Globus pallidus (tissue), 1 donor: Measurements from ENCODE around the gene RPL10A.

Experiments
- DNase-seq: peaks from one replicate; pipeline ENCODE4 v3.0.0-alpha.2; 2015; ENCODE audit warnings: low spot score

RPL10A gene

DNA sequence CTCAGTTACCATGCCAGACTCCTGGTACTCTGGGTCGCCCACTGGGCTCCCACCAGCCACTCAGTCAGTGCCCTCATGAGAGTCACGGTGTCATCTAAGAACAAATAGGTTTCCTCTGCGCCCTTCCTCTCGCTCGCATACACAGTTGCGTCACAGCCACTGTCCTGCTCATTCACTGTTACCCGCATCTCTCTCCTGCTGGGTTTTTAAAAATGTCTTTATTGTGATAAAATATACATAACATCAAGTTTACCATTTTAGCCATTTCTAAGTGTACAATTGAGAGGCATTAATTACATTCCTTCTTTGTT lies 24.7 kb downstream of the RPL10A start:
- no peak for DNase-seq

DNA sequence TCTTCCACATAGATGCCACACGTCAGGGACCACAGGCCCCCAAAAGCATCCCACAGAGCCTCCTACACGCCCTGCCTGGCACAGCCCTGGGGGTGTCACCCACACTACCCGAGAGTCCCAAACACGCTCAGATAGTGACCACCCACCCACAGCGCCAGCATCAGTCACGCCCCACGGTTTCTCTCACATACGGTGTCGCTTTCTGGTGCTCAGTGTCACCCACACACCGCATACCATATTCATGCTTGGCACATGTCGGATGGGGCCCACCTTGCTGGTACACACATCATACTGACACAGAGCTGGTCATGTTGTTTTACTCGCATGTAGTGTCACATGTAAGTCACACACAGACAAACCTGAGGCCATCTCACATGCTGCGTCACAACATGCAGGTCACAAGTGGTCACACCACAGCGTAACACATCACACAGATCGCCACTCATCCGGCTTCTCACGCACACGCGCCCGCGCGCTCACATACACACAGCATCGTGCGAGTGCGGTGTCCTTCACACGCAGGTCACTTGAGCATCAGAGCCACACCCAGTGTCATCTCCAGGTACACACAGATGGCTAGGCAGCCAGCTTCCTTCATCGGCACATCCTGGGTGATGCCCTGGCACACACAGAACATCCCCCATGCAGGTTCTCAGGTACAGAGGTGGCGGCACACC lies 25.2 kb downstream of the RPL10A start:
- no peak for DNase-seq

DNA sequence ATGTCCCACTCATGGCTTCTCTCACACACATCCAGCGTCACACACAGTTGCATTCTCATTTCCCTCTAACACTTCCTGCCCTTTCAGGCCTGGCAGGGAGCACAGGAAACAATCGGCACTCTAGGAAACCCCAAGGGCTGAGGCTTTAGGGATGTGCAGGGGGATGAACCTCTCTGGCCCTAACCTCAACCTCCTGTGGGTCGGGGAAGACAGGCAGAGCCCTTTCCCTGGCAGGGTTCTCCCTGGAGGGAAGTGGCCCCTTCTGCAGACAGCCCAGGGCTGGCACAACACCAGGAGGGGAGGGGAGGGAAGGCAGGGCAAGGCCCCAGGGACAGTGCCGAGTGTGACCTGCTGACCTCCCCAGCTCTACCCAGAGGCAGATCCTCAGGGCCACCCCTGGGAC lies 26.0 kb downstream of the RPL10A start:
- DNase-seq, result no peak

DNA sequence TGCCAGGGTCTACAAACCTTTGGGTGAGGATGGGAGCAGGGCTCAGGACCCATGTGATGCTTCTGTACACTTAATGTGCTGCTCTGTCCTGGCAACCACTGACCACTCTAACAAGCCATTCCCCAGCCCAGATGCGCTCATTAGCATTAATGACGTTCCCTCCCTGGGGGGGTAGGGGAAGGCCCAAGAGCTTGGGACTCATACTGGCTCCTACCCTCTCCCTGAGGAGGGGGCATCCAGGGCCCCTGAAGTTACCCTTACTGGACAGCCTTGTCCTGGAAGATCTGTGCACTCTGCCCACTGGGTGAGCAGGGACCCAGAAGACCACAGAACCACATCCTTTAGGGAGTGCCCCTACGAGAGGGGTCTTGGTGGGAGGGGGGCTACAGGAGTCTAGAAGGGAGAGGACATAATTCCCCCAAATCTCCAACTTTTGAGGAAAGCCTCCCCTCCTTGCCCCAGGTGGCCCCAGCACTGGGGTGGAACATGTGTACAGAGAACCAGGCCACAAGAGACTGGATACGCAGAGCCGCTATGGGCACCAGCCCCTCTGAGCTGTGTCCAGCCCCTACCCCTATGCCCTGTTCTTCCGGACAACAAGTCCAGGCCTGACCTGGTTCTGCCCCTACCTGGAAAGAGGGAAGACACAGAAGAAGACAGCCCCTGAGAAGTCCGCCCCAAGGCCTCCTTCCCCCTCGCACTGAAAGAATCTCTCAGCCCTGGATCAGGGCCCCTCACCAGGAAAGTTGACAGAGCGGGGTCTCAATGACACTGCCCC lies 27.2 kb downstream of the RPL10A start:
- no peak for DNase-seq

DNA sequence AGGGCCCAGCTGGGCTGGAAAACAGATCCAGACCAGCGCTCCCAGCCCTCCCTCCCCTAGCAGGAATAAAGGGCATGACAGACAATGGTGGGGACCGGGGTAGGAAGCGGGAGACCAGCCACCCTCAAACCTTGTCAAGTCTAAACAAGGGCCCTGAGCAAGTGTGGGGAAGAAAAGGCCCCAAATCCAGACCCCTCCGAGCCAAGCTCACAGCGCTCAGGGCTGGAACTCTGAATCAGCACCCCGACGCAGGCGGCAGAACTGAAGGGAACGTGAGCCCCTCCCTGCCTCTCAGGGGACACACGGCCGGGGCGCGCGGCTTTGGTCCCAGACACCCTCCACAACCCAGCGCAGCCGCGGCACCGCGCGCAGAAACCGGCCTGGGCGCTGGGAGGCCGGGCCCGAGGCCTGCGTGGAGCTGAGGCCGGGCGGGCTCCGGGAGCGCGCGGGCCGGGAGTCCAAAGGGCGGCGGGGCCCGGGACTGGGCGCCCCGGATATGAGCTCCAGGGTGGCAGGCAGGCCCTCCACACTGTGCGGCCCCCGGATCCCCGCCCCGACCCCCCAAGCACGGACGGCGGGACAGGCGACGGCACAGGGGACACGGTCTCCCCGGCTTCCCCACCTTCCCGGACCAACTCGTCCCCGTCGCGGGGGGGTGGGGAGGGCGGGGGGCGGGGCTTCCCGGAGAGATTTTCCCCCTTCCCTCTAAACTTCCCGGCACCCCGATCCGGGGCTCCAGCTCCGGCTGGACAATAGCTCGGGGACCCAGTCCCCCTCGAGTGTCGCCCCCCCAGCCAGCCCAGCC lies 28.0 kb downstream of the RPL10A start:
- no peak for DNase-seq

DNA sequence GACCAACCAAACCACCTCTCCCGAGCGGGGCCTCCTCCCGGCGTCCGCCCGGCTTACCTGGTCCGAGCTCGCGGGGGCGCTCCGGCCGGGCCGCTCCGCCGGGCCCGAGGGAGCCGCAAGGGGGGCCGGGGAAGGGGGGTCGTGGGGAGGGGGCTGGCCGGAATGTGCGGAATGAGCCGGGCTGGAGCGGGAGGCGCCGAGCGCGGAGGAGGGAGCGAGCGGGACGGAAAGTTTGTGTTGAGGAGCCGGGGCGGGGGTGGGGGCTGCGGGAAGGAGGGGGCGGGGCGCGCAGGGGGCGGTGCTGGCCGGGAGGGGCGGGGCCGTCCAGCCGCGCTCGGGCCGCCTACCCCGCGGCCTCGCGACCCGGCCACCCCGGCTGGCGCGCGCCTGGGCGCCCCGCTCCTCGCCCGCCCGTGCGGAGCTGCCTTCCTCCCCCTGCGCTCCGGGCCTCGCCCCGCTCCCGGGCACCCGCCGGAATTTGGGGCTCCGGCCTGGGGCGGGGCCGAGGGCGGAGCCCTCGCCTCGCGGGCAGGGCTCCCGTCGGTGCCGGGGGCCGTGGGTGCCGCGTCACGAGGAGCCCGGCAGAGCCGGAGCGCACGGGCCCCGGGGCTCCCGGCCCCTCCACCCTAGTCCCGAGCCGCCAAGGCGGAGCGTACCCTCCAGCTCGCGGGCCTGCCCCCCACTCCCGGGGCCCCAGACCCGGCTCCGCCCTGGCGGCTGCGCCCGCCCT lies 28.8 kb downstream of the RPL10A start, which contains the start of gene TEAD3:
Gene TEAD3, minus strand, starts transcription at position 239 of the 730 bp plus-strand sequence.
- DNase-seq, result no peak

DNA sequence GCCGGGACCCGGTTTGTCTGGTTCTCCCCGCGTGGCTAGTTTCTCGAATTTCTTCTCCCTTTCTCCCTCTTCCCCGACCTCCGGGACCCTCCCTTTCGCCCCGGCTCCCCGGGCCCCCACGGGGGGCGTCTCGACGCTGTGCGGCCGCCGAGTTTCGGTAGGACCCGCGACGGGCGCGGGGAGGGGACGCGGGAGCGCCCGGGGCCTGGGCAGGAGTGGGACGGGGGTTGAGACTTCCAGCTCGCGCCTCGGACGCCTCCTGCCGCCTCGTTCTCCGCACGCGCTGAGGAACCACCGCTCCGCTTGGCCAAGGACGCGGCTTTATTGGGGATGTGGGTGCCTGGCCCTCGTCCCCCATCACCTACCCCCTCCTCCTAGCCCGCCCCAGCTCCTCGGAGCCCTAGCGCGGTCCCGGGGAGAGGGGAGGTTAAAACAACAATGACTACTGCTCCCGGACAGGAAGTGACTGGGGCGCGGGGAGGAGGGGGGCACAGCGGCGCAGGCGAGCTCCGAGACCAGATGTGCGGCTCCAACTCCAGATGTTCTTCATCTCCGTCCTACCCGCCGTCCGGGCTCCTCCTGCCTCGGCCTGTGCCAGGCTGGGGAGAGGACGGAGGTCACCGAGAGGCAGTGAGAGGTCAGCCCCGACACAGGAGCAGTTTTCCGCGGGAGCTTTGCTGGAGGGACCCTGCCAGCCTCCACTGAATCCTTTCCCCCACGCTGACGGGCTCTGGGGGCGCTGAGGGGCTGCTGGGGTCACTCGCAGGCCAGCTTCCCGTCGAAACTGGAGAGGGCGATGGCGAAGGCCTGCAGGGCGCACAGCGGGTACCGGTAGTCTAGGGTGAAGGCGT lies 29.6 kb downstream of the RPL10A start:
- DNase-seq, result no peak

DNA sequence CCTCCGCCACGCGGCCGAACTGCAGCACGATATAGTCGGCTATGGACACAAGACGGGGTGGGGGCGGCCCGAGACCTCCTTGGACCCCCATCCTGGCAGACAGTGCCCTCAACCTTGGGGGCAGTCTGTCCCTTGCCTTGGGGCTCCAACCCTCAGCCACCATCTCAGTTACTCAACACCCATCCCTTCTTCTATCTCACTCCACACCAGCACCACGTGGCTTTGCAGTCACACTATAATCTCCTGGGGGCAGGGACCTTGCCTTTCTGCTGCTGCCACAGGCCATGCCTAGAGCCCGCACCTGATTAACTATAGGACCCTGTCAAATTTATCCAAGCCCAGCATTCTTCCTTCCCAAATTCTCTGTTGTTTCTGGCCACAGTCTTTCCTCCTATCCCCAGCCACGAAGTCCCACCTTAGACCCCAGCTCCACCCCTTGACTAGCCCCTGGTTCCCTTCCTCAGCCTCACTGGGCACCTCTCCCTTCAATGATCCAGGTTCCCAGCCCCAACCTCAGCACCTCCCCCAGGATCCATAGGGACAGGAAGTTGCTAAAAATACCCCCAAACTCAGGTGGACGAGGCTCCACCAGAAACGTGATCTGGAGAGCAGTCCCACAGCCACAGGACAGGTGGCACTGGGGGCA lies 30.3 kb downstream of the RPL10A start:
- DNase-seq, result no peak

DNA sequence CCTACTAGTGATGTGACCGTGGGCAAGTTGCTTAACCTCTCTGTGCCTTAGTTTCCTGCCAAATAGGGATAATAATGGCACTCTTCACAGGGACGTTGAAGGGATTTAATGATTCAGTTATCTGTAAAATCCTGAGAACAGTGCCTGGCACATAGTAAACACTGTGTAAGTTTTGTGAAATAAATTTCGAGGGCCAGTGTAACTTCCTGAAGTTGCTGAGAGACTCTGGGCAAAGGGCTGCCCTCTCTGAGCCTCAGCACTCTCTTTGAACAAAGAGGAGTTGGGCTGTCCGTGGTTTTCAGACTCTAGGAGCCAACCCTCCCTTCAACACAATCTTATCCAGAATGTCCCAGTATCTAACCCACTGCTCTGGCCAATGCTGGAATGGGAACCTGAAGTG lies 31.2 kb downstream of the RPL10A start:
- DNase-seq, result no peak

DNA sequence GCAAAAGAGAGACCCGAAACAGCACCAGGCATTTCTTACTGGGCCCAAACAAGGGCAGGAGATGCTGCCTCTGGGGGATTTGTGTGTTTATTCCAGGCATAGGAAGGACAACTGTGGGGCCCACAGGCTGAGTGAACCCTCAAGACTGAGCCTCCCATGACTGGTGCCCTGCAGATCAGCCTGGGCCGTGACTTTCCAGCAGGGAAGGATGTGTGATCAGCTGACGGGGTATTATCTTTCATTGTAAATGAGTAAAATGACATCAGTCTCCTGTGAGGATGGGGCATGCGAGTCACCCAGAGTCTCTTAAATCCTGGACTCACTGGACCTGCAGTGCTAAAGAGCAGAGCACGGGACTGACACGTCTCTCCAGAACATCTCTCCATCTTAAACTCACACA lies 32.6 kb downstream of the RPL10A start:
- no peak for DNase-seq

DNA sequence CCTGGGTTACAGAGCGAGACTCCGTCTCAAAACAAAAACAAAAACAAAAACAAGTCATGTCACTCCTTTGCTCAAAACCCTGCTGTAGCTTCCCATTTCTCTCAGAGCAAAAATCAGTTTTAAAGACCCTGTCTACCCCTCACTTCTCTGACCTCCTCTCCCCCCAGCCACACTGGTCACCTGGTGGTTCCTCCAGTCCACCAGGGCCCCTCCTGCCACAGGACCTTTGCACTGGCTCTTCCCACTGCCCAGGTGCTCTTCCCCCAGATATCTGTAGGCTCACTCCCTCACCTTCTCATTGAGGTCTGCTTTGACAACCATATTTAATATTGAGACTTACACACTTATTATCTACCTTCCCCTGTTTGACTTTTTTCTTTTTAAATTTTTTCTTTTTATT lies 33.6 kb downstream of the RPL10A start:
- DNase-seq, result no peak

DNA sequence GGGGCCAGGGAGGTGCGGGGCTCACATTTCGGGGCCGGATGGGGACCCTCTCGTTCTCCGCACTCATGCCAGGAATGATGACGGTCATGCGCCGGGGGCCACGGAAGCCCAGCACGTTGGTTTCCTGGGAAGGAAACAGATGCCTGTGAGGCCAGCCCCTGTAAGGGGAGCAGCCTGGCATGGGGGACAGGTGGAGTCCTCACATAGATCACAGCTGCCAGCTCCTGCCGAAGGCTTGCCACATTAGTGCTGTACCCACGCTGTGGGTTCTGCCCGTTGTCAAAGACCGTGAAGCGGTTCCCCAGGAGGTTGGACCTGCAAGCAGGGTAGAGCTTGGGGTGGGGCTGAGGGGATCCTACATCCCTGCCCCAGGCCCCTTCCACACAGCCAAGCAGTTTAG lies 35.3 kb downstream of the RPL10A start:
- no peak for DNase-seq

DNA sequence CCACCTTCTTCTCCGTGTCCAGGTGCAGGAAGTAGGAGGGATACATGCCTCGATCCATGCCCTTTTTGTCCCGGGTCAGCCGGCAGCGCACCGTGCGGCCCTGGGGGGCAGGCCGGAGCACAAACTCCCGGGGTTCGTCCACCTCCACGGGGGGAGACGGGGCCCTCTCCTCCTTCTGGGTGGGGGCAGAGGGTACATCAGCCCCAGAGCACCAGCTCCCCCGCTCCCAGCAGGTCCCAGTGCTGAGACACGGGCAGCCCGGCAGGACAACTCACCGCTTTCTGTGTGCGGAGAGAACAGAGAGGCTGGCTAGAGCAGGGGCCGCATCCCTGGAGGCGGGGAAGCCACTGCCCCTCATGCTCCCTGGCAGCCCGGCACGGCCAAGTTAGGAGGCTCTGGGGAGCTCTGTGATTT lies 37.8 kb downstream of the RPL10A start:
- DNase-seq, result no peak

DNA sequence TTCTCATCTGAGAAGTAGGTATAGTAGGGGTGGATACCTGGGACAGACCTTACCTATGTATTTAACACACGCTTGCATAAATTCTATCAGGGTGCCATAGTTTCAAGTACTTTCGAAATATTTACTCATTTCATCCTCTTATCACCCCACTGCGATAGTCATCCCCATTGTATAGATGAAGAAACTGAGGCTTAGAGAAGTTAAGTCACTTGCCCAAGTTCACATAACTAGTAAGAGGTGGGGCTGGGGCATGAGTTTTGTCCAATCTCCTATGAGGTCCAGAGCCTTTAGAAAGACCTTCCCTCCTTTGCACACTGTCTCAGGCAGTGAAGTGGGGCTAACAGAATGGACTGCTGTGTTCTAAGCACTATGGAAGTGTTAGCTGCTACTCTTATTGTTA lies 38.3 kb downstream of the RPL10A start:
- no peak for DNase-seq

DNA sequence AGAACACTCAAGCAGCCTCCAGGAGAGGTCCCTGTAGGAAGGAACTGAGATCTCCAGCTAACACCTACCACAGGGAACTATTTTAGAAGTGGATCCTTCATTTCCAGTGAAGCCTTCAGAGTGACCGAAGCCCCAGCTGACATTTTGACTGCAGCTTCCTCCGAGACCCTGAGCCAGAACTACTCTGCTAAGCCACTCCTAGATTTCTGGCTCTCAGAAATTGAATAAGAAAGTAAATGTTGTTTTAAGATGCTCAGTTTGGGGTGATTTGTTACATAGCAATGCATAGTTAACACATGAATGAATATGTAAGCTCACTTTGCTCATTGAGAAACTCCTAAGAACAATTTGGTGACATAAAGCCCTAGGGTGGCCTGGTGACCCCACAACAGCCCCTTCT lies 39.0 kb downstream of the RPL10A start:
- DNase-seq, result no peak

DNA sequence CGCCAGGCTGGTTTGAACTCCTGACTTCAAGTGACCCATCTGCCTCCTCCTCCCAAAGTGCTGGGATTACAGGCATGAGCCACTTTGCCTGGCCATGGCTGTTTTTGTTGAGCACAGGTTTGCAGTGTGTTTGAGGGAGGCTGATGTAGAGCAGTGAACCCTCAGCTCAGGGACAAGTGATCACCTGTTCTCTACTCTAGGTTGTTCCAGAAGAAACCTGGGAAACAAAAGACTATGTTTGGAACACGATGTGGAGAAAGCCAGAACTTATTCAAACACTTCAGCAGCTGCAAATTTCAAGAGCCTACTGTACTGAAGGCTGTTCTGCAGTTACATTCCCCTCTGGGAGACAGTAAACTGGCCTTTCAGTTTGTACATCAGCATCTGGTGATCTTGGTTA lies 39.8 kb downstream of the RPL10A start:
- no peak for DNase-seq

DNA sequence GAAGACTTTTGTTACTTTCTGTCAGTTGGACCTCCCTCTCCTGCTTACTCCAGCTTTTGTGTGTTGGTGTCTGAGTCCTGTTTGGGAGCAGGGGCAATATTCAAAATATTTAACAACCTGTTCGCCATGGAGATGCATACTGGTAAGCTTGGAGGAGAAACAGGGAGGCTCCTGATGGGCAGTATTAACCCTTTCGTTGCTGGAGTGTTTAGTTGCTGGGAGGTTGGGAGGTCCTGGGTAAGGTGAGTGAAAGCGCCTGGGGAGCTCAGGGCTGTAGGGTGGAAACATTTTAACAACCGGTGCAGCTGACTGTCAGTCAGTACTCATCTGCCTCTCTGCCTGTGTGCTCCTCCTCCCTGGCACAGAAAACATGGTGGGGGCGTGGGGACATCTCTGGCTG lies 40.3 kb downstream of the RPL10A start:
- no peak for DNase-seq

DNA sequence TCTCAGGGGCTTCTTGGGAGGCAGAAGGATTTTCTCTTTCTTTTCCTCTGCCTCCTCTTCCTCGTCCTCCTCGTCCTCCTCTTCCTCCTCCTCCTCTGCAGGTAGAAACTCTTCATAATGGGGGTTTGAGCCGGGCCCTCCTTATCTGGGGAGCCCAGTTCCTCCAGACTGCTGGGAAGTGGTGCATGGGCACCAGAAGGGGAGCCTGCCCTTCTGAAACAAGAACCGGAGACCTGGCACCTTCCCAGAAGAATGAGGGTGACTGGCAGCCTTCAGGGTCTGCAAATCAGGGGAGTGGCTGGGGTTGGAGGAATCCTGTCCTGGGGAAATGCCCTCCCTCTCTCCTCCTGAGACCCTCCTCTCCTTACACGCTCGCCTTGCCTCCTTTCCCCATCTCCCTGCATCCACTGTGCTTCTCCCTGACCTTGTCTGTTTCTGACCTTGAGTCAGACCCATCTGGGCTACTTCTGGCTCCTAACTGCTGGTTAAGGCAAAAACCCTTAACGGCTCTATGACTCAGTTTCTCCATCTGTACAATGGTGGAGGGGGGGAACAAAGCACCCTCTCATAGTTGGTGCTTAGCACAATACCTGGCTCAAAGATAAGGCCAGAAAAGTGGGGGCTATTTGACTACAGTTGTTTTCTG lies 42.8 kb downstream of the RPL10A start:
- no peak for DNase-seq

DNA sequence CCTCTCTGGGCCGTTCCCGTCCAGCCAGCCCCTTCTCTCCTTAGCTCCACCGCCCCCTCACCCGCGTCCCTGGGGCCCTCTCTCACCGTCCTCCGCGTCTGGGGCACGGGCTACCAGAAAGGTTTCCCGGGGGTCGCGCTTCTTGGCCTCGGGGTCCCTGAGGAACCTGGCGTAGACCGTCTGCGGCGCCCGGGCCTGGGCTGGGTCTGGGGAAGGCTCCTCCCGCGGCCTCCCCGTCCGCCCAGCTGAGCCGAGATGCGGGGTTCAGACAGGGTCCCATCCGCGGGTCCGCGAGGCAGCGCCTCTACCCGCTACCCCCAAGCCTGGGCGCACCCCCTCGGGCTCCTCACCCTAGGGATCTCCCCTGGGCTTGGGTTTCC lies 43.4 kb downstream of the RPL10A start:
- DNase-seq, result no peak

DNA sequence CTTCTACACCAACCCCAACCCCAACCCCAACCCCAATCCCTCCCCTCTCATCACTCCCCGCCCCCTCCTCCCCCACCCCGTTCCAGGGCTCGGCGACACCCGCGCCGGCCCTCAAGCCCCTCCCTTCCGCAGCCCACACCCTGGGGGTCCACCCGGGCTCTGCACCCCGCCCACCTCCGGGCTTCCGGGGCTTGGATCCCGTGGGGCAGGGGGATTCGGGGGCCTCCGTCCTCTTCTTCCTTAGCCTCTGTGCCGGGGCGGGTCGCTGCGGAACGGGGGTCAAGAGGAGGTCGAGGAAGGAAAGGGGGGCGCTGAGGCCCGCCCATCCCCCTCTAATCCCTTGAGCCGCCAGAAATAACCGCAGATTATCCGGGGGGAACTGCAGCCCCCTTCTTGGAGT lies 43.8 kb downstream of the RPL10A start:
- no peak for DNase-seq
